AG09309 (cell line): Measurements from ENCODE around the gene ADO.

Experiments used
- DNase-seq: peaks from one replicate; pipeline ENCODE4 v3.0.0-alpha.2; 2010; ENCODE audit warnings: low read depth
- H3K4me3 ChIP-seq: 2 replicates; pipeline ENCODE4 v1.5.1; 2011; ENCODE audit warnings: mild to moderate bottlenecking, low read depth, low read length, moderate library complexity; ENCODE audit not compliant: control insufficient read depth
- TF ChIP-seq, protein P1 (sequence below): IDR thresholded peaks from 2 replicates; pipeline ENCODE4 v1.5.1; 2011; ENCODE audit warnings: mild to moderate bottlenecking, low read depth, low read length, inconsistent platforms; ENCODE audit not compliant: insufficient read depth, control insufficient read depth; ENCODE audit errors: missing control alignments

ADO gene

DNA sequence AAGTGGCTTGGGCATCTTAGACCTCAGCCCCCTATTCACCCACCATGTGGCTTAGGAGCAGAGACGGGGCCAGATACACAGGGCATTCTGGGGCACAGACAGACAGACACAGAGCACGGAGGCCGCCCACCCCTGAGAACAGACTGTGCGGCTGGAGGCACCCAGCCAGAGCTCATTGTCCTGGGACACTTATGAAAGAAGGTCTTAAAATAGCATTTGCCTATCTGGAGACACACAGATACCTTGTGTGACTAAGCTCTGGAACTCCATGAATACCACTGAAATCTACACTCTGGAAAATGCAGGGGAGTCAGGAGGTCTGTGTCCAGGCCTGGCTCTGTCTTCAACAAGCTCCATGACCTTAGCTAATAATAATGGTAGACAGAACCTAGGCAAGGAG is 41.4 kb upstream of the ADO start:
- no peak overlapping the region for H3K4me3 ChIP-seq
- no peak for DNase-seq
- TF ChIP-seq, protein P1, sequence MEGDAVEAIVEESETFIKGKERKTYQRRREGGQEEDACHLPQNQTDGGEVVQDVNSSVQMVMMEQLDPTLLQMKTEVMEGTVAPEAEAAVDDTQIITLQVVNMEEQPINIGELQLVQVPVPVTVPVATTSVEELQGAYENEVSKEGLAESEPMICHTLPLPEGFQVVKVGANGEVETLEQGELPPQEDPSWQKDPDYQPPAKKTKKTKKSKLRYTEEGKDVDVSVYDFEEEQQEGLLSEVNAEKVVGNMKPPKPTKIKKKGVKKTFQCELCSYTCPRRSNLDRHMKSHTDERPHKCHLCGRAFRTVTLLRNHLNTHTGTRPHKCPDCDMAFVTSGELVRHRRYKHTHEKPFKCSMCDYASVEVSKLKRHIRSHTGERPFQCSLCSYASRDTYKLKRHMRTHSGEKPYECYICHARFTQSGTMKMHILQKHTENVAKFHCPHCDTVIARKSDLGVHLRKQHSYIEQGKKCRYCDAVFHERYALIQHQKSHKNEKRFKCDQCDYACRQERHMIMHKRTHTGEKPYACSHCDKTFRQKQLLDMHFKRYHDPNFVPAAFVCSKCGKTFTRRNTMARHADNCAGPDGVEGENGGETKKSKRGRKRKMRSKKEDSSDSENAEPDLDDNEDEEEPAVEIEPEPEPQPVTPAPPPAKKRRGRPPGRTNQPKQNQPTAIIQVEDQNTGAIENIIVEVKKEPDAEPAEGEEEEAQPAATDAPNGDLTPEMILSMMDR = no peak

DNA sequence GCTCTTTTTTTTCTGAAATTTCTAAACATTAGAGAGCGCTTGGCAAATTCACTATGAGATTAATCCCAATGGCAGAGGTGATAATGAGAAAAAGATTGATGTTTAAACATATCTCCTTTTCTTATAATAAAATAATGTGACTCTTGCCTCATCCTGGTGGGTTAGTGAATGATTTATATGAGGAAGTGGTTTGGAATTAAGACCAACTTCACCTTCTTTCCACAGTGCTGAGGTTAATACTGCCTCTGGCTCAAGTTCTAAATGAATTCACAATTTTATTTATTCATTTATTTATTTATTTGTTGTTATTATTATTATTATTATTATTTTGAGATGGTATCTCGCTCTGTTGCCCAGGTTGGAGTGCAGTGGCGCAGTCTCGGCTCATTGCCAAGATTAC is 40.5 kb upstream of the ADO start:
- no peak for DNase-seq
- TF ChIP-seq, protein P1 = no peak
- no peak overlapping the region for H3K4me3 ChIP-seq

DNA sequence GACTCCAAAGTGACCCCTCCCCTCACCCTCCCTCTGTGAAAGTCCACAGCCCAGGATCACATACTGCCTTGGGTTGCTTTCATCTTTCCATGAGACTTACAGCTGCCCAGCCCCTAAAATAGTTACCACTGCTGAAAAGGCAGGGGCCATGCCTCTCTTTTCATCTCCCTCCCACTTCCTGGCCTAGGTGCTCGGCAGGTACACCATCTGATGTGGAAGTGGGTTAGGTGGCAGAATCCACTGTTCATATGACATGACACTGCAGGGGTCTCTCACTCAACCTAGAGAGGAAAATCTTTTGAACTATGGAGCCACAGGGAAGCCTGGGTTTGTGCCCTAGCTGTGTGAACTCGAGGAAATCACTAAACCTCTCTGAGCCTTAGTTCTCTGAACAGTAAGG is 38.8 kb upstream of the ADO start:
- TF ChIP-seq, protein P1 = no peak
- H3K4me3 ChIP-seq = no peak overlapping the region
- no peak for DNase-seq

DNA sequence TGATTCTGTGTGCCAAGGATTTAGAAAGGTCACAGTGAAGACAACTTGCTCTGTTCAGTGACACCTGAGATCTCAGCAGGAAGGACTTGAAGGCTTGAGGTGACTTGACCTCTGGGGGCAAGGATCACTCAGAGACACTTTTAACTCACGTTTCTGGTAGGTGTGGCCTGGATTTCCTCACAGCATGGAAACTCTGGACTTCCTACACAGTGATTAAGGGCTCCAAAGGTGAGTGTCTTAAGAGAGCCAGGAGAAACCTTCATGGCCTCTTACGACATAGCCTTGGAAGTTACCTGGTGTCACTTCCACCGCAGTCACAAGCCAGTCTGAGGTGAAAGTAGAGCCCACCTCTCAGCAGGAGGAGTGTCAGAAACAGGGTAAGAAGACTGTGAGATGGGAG is 38.1 kb upstream of the ADO start:
- DNase-seq = no peak
- TF ChIP-seq, protein P1 = no peak
- no peak overlapping the region for H3K4me3 ChIP-seq

DNA sequence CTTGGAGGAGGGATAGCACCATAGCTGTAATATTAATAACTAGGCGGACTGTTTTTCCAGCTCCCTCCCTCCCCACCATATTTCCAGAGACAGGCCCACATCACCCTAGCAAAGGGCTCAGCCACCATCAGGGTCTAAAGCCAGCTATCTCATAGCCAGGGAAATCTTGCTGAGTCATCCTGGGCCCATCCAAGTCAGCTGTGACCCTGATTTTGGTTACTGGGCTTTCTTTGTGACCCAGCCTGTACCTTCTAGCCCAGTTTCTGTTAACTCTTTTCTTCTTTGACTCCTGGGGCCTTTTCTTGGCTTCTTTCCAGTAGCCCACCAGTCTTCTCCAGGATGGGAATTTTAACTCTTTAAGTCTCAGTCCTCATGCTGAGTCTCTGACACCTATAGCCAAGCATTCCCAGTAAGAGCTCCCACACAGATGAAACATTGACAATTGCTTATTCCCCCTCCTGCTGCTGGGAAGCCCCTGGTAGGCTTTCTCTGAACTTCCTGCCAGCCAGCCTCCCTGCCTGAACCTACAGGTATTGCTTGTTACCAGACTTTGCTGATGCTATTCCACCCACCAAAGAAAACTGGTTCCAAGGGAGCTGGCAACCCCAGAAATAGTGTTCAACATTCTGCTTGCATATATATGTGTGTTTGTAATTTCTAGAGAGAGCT is 34.8 kb upstream of the ADO start:
- no peak for DNase-seq
- TF ChIP-seq, protein P1 = no peak
- H3K4me3 ChIP-seq = no peak overlapping the region

DNA sequence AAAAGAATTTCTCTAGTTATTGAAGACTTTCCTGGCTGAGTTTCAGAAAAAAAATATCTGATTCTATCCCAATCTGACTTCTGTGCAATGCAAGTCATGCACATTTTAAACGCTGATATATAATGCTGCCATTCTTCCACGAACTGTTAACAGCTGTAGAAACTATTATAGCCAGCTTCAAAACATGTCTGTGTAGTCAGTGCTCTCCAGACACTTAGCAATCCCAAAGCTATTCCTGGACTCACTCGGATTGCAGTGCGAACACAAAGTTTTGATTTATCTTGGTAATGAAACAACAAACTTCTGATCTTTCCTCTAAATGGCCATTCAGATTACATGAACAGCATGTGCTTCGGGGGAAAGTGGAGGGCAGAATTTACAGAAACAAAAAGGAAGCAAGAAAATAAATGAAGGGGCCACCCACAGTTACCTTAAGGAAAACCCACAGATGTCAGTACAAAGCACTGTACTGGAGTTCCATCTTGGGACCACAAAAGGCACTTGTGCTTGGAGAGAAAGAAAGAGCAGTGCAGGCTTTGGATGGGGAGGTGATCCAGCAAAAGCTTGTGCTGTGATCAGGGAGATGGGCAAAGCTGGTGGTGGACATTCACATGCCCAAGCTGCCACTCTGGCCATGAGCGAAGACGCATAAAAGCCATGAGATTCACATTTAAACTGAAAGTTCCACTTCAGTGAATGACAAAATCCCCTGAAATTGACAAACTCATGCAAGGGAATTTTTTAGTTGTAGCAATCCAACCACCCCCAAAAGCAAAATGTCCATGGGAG is 32.1 kb upstream of the ADO start:
- DNase-seq = no peak
- no peak overlapping the region for H3K4me3 ChIP-seq
- TF ChIP-seq, protein P1 = no peak
